AG09309 (cell line): ENCODE results near the gene TMEM63C.
A peak's percentile ranks its signal among the peaks of the same experiment; 100 is the strongest.

Experiments used
- DNase-seq: peaks from one replicate; pipeline ENCODE4 v3.0.0-alpha.2; 2010; ENCODE audit warnings: low read depth
- H3K4me3 ChIP-seq: 2 replicates; pipeline ENCODE4 v1.5.1; 2011; ENCODE audit warnings: mild to moderate bottlenecking, low read depth, low read length, moderate library complexity; ENCODE audit not compliant: control insufficient read depth
- TF ChIP-seq, protein P1 (sequence below): IDR thresholded peaks from 2 replicates; pipeline ENCODE4 v1.5.1; 2011; ENCODE audit warnings: mild to moderate bottlenecking, low read depth, low read length, inconsistent platforms; ENCODE audit not compliant: insufficient read depth, control insufficient read depth; ENCODE audit errors: missing control alignments

Gene TMEM63C

DNA sequence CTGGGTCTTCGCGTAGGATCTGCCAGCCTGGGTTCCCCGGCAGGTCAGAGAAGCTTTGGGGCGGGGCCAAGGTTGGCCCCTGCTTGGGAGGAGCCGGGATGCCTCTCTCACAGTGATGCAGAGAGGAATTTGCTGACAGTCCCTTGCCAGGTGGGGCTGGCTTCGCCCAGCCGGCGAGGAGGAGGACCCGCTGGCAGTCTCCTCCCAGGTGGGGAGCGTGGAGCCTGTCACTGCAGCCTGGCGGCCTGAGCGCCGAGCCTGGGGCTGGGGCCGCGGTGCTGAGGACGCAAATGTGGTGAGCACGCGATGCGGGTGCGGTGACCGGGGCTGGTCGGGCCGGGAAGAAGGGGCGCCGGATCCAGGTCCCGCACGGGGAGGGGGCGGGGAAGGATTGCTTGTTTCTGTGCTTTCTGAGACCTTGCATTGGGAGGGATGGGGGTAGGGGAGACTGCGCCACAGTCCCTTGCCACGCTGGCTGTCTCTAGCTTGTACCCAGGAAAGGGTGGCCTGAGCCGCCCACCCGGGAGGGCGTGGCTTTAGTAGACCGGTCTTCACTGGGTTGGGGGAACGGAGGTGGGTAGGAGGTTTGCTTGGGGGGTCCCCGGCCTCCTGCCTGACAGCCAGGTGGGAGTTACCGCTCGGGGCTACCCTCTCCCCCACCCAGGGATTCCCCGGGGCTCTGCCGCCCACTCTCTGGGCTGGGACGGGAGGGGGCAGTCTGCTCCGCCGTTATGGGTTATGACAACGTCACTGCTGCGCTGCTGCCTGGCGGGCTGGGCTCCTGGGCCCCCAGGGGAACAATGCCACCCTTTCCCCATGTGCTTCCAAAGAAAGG is at the start of gene TMEM63C:
TSS of gene TMEM63C (plus strand) at position 196 of the 835 bp plus-strand sequence. CDS start 37,016 bp downstream, outside the sequence.
- H3K4me3 ChIP-seq, result no peak within 1 kb of the TSS
- no peak for DNase-seq

DNA sequence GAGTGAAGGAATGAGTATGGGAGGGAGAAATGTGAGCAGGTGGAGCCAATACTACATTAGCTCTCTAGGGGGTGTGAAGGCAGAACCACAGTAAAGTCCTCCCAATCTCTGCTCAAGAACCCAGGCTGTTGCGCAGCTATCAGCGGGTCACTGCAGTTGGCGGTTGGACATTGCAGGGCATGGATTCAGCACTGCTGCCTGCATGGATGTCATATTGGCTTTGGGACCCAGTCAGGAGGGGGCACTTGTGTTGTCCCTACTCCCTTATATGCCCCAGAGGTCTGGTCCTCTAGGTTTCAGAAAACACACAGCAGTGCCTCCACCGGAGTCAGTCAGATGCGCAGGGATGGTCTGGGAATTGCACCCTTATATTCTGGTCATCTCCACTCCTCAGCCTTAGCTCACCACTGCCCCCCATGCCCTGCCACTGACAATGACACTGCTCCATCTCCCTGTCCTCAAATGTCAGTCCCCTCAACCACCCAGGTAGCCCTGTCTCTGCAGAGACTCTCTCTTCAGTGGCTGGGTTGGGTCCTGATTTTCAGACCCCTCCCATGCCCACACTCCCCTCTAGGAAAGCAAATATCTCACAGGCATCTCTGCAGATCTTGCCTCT is 49.6 kb upstream of the TMEM63C start:
- no peak for DNase-seq
- TF ChIP-seq, protein P1, sequence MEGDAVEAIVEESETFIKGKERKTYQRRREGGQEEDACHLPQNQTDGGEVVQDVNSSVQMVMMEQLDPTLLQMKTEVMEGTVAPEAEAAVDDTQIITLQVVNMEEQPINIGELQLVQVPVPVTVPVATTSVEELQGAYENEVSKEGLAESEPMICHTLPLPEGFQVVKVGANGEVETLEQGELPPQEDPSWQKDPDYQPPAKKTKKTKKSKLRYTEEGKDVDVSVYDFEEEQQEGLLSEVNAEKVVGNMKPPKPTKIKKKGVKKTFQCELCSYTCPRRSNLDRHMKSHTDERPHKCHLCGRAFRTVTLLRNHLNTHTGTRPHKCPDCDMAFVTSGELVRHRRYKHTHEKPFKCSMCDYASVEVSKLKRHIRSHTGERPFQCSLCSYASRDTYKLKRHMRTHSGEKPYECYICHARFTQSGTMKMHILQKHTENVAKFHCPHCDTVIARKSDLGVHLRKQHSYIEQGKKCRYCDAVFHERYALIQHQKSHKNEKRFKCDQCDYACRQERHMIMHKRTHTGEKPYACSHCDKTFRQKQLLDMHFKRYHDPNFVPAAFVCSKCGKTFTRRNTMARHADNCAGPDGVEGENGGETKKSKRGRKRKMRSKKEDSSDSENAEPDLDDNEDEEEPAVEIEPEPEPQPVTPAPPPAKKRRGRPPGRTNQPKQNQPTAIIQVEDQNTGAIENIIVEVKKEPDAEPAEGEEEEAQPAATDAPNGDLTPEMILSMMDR, result no peak
- no peak overlapping the region for H3K4me3 ChIP-seq

More for the DNA sequence above, at the start of gene TMEM63C:
- TF ChIP-seq, protein P1, result no peak

GRCh38 chr14:77133720-77134338 is 47.8 kb upstream of the TMEM63C start:
- TF ChIP-seq, protein P1, result no peak
- DNase-seq, result no peak
- H3K4me3 ChIP-seq, result no peak overlapping the region

GRCh38 chr14:77139022-77139421 is 42.6 kb upstream of the TMEM63C start:
- H3K4me3 ChIP-seq, result no peak overlapping the region
- TF ChIP-seq, protein P1, result no peak
- no peak for DNase-seq

DNA sequence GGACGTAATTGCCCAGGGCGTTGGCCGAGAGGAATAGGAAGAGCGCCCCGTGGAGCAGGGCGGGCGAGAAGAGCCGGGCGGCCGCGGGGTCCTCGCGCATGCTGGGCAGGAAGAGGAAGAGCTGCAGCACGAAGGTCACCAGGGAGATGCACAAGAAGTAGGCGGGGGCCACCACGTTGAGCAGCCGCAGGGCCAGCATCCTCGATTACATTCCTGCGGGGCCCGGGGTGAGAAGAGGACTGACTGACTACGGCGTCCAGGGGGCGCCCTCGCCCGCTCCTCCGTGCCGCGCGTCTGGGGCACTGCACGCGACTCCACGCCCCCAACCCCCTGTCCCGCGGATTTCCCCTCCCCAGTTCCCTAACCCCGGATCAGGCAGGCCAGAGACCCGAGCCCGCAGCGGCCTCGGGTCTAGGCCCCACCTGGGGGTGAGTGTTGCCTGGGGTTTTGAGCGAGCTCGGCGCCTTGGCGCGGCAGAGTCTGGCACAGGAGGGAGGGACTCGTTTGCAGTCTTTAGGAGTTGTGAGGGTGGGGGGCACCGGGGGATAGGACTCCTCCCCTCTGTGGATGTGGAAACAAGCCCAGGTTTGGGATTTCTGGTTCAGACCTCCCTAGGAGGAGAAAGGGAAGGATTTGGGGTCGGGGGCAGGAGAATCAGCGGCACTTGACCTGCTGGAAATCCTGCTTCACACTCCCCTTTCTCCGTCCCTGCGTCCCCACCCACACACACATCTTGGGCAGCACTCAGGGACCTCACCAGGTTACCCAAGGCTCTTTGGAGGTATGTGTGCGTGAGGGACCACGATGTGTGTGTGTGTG is 41.8 kb upstream of the TMEM63C start:
- TF ChIP-seq, protein P1, result peak; percentile 53
- H3K4me3 ChIP-seq, result no peak overlapping the region; the same call in 1 of the 2 replicates
- no peak for DNase-seq

DNA sequence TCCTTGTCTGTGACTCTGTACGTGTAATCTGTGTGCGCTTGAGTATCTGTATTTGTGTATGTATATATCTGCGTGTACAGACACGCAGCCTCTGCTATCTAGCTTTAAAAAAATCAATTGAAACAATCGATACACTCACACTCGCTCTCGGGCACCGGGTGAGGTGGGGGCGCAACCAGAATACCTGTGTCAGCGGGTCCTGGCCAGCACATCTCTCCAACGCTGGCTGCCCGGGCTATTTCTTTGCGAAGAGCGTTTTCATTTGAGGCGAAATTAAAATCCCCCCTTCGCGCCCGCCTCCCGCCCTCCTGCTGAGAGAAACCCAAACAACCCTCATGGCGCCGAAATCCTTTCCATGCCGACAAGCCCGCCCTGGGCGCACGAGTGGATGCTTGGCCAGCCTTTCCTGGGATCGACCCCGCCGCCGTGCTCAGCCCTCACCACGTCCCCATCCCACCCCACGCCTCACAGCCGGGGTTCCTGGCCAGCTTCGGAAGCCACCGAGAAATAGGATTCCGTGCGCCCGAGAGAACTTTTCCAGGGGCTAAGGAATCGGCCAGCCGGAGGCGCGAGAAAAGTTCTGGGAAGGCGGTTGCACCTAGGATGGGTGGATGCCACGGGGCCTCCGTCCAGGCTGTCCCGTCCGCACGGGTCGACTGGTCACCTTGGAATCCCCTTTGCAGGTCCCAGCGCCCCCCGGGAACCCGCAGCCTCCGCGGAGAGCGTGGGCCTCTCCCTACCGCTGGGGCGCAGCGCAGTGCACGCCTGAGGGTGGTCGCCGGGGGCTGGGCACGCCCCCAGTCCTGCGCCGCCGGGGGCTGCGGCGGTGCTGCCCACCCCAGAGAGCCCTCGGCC is 41.0 kb upstream of the TMEM63C start:
- DNase-seq, result no peak
- no peak overlapping the region; the same call in 1 of the 2 replicates for H3K4me3 ChIP-seq
- TF ChIP-seq, protein P1, result no peak
